Mammary epithelial cell (primary cell): Measurements from ENCODE around the gene OR2A2.

Experiments used
- EZH2 ChIP-seq: IDR thresholded peaks from 2 replicates; pipeline ENCODE4 v1.6.1; 2012; ENCODE audit warnings: low read length, inconsistent platforms, borderline replicate concordance
- TF ChIP-seq, protein P1 (sequence below), 2 donors: IDR thresholded peaks in 1 of 2; conservative IDR thresholded peaks in 1 of 2; 2 replicates each; pipeline ENCODE4 v1.5.1; 2011 to 2012; ENCODE audit warnings: inconsistent platforms in 2 of 2, low read length in 2 of 2, mild to moderate bottlenecking in 2 of 2, control low read depth in 1 of 2, low read depth in 1 of 2; ENCODE audit not compliant: insufficient read depth in 1 of 2; ENCODE audit errors: extremely low read depth in 1 of 2

DNA sequence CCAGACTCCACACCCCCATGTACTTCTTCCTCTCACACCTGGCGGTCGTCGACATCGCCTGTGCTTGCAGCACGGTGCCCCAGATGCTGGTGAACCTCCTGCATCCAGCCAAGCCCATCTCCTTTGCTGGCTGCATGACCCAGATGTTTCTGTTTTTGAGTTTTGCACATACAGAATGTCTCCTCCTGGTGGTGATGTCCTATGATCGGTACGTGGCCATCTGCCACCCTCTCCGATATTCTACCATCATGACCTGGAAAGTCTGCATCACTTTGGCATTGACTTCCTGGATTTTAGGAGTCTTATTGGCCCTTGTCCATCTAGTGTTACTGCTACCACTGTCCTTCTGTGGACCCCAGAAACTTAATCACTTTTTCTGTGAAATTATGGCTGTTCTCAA is 35.0 kb upstream of the OR2A2 start:
- TF ChIP-seq, protein P1, sequence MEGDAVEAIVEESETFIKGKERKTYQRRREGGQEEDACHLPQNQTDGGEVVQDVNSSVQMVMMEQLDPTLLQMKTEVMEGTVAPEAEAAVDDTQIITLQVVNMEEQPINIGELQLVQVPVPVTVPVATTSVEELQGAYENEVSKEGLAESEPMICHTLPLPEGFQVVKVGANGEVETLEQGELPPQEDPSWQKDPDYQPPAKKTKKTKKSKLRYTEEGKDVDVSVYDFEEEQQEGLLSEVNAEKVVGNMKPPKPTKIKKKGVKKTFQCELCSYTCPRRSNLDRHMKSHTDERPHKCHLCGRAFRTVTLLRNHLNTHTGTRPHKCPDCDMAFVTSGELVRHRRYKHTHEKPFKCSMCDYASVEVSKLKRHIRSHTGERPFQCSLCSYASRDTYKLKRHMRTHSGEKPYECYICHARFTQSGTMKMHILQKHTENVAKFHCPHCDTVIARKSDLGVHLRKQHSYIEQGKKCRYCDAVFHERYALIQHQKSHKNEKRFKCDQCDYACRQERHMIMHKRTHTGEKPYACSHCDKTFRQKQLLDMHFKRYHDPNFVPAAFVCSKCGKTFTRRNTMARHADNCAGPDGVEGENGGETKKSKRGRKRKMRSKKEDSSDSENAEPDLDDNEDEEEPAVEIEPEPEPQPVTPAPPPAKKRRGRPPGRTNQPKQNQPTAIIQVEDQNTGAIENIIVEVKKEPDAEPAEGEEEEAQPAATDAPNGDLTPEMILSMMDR (conservative IDR thresholded peaks at IDR 0.05 in 1 of 2, IDR thresholded peaks at IDR 0.05 in 1 of 2; ENCODE audit: extremely low read depth in 1 of 2, insufficient read depth in 1 of 2, low read depth in 1 of 2, low read length in 2 of 2): no peak
- no peak for TF ChIP-seq EZH2
